Left colon (tissue), 2 donors: ENCODE results near the gene MYH7B. TPM values are rescaled to one million over a fixed set of nuclear protein-coding genes. Genes with fewer than 3 reads are reported as not detected.

ENCODE experiments used
- ATAC-seq: fragments of 200-7000 bp; cut with Tn5 transposase; one replicate; pipeline ENCODE4 v1.9.1; 2020; ENCODE audit warnings: mild to moderate bottlenecking, moderate library complexity
- DNase-seq, 2 donors: peaks; one replicate each; pipeline ENCODE4 v3.0.0-alpha.2; 2020
- intact Hi-C, 2 donors: fragments of 100-400 bp; cut with DNase I in 1 of 2; cut with micrococcal nuclease in 1 of 2; formaldehyde crosslinking; loops; one replicate each; pipeline versions ENCODE4 v1.11.2 to v1.14.0; 2022; cut with DNase I, micrococcal nuclease
- microRNA-seq, 2 donors: library from miRNA; unstranded; fragments of <30 nt; microRNA quantifications; one replicate each; pipeline versions ENCODE4 v1.1.0 to v1.2.0, GENCODE V29; 2020
- total RNA-seq, 2 donors: library from RNA; stranded (reverse); fragmentation: NEBNext Ultra II Directional; extraction: Animal tissue kit (Norgen Biotek cat#: 25700); gene quantifications; one replicate each; pipeline ENCODE4 v1.2.1, GENCODE V29; 2021
- donor health status: DM: no; HTN: no; CAD: no.
- donor health status: DM: yes; HTN: yes; CAD: no.

MYH7B gene
- total RNA-seq, 2 donors from 2014 or later: 1.2 to 1.3 TPM

GRCh38 chr20:34999782-35000181 lies 44.1 kb downstream of the MYH7B start:
- ATAC-seq (no peak), DNase-seq (no peak)
- intact Hi-C loops: no loop called here

GRCh38 chr20:35000311-35000921 lies 44.7 kb downstream of the MYH7B start:
- intact Hi-C loops: no loop called here
- no peak for ATAC-seq
- DNase-seq: no peak

- ATAC-seq: no peak
- no peak for DNase-seq
- intact Hi-C loops: no loop called here
These were observed 45.4 kb downstream of the MYH7B start for GRCh38 chr20:35000922-35001595.

- intact Hi-C loops: no loop called here
- DNase-seq (no peak), ATAC-seq (no peak)
These were observed 46.1 kb downstream of the MYH7B start for GRCh38 chr20:35001596-35002362.

- peak in 1 of 2 donors; percentile 13 for DNase-seq
- intact Hi-C loops: no loop called here
- no peak for ATAC-seq
These were observed 47.0 kb downstream of the MYH7B start for GRCh38 chr20:35002426-35003210.

- DNase-seq (peak; percentile 2 to 23), ATAC-seq (no peak)
- intact Hi-C loops: no loop called here
These were observed 47.8 kb downstream of the MYH7B start for GRCh38 chr20:35003211-35004031.

GRCh38 chr20:35004051-35004725 lies 48.5 kb downstream of the MYH7B start:
- intact Hi-C loops: no loop called here
- DNase-seq (peak in 1 of 2 donors; percentile 24), ATAC-seq (no peak)

- intact Hi-C loops: no loop called here
- ATAC-seq: no peak
- peak in 1 of 2 donors; percentile 12 for DNase-seq
These were observed 49.2 kb downstream of the MYH7B start for GRCh38 chr20:35004749-35005462.

Small RNAs within 50 kb of the gene (microRNA-seq; reads per million reads assigned to microRNA genes)
- gene MIR499A (0 reads per million in 2 donors), gene MIR499B (0 reads per million in 2 donors)

Other genes with a start within 250 kb of the MYH7B start
- gene NCOA6, start 130.2 kb upstream of the MYH7B start, total RNA-seq: 10 to 100 TPM; 36.1 to 40.0 TPM
- gene GGT7, start 83.0 kb upstream of the MYH7B start, total RNA-seq: 10 to 100 TPM; 20.5 to 22.5 TPM
- 100 to 1,000 TPM; 343 to 383 TPM for gene ACSS2, start 79.3 kb upstream of the MYH7B start, total RNA-seq
- gene GSS, start 62 bp upstream of the MYH7B start, total RNA-seq: 100 to 1,000 TPM in 1 of 2 donors, 10 to 100 TPM in 1; 72.5 to 112 TPM
- gene TRPC4AP, start 136.9 kb downstream of the MYH7B start, total RNA-seq: 10 to 100 TPM; 58.9 to 60.6 TPM
- 10 to 100 TPM; 26.4 to 29.7 TPM for gene EDEM2, start 191.5 kb downstream of the MYH7B start, total RNA-seq
- 1 to 10 TPM; 6.3 to 7.8 TPM for gene PROCR, start 216.2 kb downstream of the MYH7B start, total RNA-seq